GM21390 (cell line): ENCODE results near the gene CDK10.

Source experiments
- ATAC-seq: cut with Tn5 transposase; IDR thresholded peaks from one replicate; pipeline ENCODE4 v1.9.1; 2021; ENCODE audit not compliant: unreplicated experiment

The CDK10 gene

DNA sequence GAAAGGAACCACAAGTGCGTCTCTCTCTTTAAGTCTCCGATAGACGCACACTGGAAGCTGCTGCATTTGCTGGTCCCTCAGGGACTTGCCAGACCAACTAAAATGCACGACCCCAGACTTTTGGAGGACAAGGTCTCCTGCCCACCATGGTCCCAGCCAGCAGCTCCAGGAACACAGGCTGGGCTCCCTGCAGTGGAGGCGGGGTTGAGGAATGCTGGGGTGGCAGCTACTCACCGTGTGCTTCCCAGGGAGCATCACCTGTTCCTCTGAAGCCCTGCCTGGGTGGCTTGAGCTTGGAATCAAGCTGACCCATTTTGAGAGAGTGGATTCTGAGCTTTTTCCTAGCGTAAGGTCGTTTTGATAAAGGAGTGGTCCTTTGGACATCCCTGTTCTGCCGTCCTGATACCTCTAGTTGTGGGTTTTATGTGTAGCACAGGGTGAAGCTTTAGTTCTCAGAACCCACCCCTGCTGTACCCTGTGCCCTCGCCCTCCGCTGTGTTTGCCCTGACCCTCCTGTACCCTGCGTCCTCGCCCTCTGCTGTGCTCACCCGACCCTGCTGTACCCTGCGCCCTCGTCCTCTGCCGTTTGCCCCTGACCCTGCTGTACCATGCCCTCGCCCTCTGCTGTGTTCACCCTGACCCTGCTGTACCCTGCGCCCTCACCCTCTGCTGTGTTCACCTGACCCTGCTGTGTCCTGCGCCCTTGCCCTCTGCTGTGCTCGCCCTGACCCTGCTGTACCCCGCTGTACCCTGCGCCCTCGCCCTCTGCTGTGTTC is 45.8 kb downstream of the CDK10 start:
- no peak for ATAC-seq

DNA sequence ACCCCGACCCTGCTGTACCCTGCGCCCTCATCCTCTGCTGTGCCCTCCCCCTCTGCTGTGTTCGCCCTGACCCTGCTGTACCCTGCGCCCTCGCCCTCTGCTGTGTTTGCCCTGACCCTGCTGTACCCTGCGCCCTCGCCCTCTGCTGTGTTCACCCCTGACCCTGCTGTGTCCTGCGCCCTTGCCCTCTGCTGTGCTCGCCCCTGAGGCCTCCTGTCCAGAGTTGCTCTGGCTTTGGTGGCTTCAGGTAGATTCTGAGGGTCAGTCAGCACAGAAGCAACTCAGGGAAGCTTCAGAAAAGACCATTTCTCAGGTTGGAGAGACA is 46.4 kb downstream of the CDK10 start:
- ATAC-seq = no peak

DNA sequence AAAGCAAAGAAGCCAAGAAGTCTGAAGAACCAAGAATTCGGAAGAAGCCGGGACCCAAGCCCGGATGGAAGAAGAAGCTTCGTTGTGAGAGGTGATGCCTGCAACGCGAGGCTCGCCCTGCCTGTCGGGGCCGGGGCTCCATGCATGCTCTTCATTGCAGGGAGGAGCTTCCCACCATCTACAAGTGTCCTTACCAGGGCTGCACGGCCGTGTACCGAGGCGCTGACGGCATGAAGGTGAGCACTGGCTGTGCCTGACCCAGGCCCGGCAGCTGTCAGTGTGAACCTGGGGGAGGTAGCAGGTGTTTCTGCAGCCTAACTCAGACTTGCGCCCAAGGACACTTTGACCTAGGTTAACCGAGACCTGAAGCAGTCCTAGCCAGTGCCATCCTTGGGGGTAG is 46.8 kb downstream of the CDK10 start:
- ATAC-seq = no peak

DNA sequence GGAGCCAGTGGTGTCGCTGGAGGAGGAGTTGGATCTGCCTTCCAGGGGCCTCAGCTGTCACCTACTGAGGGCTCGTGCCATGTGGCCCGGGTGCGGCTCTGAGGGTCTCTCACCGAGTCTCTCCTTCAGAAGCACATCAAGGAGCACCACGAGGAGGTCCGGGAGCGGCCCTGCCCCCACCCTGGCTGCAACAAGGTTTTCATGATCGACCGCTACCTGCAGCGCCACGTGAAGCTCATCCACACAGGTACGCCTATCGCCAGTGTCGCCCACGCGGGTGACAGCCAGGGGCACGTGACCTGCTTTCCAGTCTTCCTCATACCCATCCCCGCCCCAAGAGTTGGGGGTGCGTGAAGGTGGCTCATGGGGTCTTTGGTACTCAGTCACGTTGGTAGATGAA is 47.3 kb downstream of the CDK10 start:
- ATAC-seq = no peak

DNA sequence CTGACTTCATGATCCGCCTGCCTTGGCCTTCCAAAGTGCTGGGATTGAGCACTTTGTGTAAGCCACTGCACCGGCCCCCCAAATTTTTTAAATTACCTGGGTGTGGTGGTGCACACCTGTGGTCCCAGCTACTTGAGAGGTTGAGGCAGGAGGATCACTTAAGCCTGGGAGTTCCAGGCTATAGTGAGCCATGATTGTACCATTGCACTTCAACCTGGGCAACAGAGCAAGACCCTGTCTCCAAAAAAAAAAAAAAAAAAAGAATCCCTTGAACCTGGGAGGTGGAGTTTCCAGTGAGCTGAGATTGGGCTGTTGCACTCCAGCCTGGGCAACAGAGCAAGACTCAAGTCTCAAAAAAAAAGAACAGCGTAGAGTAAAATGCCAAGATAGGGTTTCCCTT is 50.1 kb downstream of the CDK10 start:
- no peak for ATAC-seq

DNA sequence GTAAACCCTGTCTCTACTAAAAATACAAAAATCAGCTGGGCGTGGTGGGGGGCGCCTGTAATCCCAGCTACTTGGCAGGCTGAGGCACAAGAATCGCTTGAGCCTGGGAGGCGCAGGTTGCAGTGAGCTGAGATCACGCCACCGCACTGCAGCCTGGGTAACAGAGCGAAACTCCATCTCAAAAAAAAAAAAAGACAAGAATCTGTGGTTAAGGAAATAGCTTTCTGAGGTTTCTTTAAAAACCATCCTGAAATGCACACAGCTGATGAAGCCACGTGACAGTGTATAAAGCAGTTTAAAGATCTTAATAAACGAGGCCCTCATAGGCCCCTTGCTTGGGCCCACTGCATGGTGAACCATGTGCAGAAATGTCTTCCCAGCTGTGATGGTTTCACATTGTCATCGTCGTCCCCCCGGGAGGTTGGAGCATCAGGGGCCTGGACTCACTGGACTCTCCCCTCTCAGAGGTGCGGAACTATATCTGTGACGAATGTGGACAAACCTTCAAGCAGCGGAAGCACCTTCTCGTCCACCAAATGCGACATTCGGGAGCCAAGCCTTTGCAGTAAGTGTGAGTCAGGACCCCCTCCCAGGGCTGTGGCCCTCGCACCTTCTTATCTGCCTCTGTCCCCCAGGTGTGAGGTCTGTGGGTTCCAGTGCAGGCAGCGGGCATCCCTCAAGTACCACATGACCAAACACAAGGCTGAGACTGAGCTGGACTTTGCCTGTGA is 51.0 kb downstream of the CDK10 start:
- ATAC-seq = no peak

DNA sequence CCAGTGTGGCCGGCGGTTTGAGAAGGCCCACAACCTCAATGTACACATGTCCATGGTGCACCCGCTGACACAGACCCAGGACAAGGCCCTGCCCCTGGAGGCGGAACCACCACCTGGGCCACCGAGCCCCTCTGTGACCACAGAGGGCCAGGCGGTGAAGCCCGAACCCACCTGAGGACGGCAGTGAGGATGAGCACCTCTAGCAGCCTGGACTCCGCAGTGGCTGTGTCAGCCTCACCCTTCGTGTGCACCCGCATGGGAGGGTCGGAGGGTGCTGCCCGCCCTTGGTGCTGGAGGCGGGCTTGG is 51.5 kb downstream of the CDK10 start:
- no peak for ATAC-seq

DNA sequence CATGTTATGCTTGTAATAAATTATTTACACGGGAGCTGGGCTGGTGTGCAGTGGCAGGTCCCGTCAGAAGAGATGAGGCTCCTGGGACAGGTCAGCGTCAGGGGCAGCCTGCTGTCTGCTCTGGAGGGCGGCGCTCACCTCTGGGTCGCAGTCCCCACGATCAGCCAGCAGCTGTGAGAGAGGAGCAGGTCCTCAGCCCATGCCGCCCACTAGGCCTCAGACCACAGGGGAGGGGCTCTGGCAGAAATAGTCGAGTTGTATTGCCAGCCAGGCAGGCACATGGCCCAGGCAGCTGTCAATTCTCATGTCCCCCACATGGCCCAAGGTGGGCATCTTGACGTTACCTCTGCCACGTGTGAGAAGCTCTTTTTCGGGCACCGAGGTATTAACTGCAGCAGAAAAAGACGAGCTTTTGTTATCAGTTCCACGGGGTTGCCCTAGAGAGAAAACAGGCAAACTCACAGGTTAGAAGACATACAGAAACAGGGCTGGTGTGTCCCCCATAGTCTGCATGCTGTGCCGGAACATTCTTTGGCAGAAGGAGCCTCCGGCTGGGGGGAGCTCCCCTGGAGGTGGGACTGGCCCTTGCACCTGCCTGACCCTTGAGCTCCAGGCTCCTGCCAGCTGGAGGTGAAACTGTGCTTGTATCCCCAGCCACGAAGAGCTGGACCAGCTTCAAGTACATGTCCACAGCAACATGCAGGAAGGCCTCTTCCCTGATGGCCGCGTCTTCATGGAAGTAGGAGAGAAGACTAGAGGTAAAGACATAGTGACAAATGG is 52.2 kb downstream of the CDK10 start:
- no peak for ATAC-seq

DNA sequence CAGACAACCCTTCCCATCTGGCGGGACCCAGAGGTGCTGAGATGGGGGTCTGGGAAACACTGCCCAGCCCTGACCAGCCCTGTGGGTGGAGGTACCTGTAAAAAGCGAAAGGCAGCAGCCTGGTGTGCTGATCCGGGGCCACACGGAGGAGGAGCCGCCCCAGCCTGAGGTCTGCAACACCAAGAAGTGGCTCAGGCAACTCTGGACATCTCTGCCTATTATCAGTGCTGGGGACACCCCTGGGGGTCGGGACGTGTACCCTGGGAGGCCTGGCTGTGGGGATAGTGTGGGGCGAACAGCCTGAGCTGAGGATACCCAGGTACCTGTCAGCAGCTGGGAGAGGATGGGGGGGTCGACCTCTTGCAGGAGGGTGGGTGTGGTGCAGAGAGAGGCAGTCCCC is 52.9 kb downstream of the CDK10 start:
- no peak for ATAC-seq

DNA sequence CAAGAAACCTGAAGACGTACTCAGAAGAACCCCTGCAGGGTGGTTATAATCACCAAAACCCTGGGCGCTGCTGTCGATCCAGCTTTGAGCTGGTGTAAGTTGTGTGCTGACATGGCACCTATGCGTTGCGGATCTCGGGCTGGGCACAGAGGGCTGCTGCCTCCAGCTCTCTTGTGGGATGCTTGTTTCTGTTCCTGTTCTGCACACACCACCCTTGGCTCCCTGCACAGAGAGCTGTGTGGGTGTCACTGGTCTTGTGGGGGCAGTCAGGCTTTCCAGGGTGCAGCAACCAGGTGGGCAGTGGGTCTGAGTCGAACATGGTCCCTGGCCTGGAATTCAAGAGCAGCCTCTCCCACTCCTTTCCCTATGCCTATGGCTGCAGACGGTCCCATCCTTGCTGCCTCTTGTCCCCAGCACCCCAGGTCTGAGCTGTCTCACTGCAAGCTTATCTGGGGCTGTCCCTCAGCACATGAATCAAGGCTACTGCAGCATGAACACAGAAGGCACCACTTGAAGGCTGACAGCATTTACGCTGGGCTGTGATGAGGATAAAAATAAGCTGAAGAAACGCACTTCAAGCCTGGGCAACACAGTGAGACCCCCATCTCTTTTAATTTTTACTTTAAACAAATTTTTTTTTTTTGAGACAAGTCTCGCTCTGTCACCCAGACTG is 55.0 kb downstream of the CDK10 start:
- no peak for ATAC-seq

DNA sequence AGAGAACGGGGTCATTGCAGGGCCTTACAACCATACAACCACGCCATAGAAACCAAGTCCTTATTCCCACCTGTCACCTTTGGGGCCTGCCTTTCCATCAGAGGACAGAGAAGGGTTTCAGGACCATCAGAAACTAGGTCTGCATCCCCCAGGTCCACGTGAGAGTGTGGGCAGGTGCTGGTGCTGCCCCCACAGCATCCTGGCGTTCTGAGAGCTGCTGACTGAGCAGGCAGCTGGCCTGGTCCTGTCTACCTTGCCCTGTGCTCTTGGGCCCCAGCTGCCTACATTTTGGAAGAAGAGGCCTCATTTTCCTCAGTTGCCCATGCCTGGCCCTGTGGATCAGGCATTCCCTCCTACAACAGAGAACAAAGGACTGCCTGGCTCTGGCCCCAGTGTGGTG is 56.5 kb downstream of the CDK10 start:
- ATAC-seq = no peak

DNA sequence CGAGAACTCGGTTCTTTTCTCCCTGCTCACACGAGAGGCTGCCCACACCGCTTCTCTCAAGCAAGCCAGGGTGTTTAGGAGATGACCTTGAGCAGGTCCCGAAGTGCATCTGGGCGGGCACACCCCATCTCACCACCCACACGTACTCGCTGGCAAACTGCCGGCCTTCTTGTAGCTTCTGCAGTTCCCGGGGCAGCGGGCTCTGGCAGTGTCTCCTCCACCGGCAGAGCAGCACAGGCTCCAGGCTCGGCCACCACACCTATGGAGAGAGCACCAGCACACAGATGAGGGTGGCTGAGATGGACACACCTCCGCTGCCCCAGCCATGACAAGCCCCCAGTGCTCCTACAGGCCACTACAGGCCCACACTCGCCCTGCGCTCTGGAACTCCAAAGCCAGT is 58.3 kb downstream of the CDK10 start:
- ATAC-seq = no peak
